ENCODE measurements around the gene ZRANB3.

DNA sequence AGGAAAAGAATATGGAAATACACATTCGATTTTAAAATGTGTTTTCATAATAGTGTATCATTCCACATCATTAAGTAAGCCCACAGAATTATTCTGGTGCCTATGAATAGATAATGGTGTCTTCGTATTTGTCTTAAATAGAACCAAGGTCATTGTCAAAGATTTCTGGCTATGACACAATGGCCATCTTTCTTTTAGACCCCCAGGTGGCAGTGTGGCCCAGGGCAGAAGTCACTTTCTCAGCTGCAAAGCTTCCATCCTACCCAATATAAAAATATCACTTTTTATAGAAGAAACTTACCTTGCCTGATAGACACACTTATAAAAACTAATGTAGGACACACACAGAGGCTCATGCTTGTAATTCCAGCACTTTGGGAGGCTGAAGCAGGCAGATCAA lies 57.5 kb downstream of the ZRANB3 start:
- TF ChIP-seq FOXP2 (optimal IDR thresholded peaks at IDR 0.05; ENCODE audit: control extremely low read depth, extremely low read length, insufficient read depth) (no peak), EZH2 (IDR thresholded peaks at IDR 0.05) (no peak)
